Measurements from ENCODE around the gene INPP5A.

GRCh38 chr10:132564249-132564605 lies 26.6 kb downstream of the INPP5A start:
- no peak for TF ChIP-seq ATF3 (IDR thresholded peaks at IDR 0.05; ENCODE audit: borderline replicate concordance, extremely low read depth, low read depth, low read length)
- no peak for TF ChIP-seq CTCF (IDR thresholded peaks at IDR 0.05 in 2 of 3, conservative IDR thresholded peaks at IDR 0.05 in 1 of 3; ENCODE audit: control insufficient read depth in 2 of 3, extremely low read depth in 1 of 3, insufficient read depth in 1 of 3, low read depth in 3 of 3, low read length in 3 of 3)
- TF ChIP-seq MAX (IDR thresholded peaks at IDR 0.05; ENCODE audit: low read depth, low read length): no peak
- TF ChIP-seq IKZF1 (conservative IDR thresholded peaks at IDR 0.05): no peak
- no peak for TF ChIP-seq ZNF274 (IDR thresholded peaks at IDR 0.05; ENCODE audit: insufficient read depth, insufficient read length)
- no peak for TF ChIP-seq ATF7 (IDR thresholded peaks at IDR 0.05; ENCODE audit: low read depth)
- 0 out of 2 replicates have a peak, but pooled peaks have one; percentile 2 for TF ChIP-seq CHD2 (IDR thresholded peaks at IDR 0.05; ENCODE audit: borderline replicate concordance, low read depth, low read length)

All from GM12878 (cell line).